Activated T-helper 2 cell treated with anti-CD3 and anti-CD28 coated beads, Interferon-gamma antibody, Interleukin-2, Interleukin-4, amounts not matched to agents 10 μg/mL and 5 μg/mL and 100 μg/mL, durations not matched to agents 14 hours and 24 hours and 36 hours (primary cell): Measurements from ENCODE around the gene HSPA1A. TPM values are rescaled to one million over a fixed set of nuclear protein-coding genes. Genes with fewer than 3 reads are reported as not detected.

Experiments used
- DNase-seq: peaks from one replicate; pipeline ENCODE4 v3.0.0; 2021; ENCODE audit warnings: low spot score
- H3K27ac Mint-ChIP-seq: one replicate; pipeline ENCODE4 v1.8.0; 2021; ENCODE audit warnings: mixed read lengths
- H3K27me3 Mint-ChIP-seq: one replicate; pipeline ENCODE4 v1.8.0; 2021; ENCODE audit warnings: low read depth, mixed read lengths
- H3K36me3 Mint-ChIP-seq: one replicate; pipeline ENCODE4 v1.8.0; 2021; ENCODE audit warnings: low read depth, mixed read lengths
- H3K4me1 Mint-ChIP-seq: one replicate; pipeline ENCODE4 v1.8.0; 2021; ENCODE audit warnings: low read depth, mixed read lengths
- H3K4me3 Mint-ChIP-seq: one replicate; pipeline ENCODE4 v1.8.0; 2021; ENCODE audit warnings: low read depth, mild to moderate bottlenecking, moderate library complexity, mixed read lengths
- H3K9me3 Mint-ChIP-seq: one replicate; pipeline ENCODE4 v1.8.0; 2021; ENCODE audit warnings: mixed read lengths
- intact Hi-C: fragments of 100-400 bp; cut with micrococcal nuclease; formaldehyde crosslinking; loops from one replicate; pipeline ENCODE4 v1.15.1; 2023
- total RNA-seq: library from RNA; stranded (reverse); gene quantifications from 2 replicates; pipeline ENCODE4 v1.2.3, GENCODE V29; 2022

Gene HSPA1A
- total RNA-seq, 1 donor from 2014 or later: 118 TPM

DNA sequence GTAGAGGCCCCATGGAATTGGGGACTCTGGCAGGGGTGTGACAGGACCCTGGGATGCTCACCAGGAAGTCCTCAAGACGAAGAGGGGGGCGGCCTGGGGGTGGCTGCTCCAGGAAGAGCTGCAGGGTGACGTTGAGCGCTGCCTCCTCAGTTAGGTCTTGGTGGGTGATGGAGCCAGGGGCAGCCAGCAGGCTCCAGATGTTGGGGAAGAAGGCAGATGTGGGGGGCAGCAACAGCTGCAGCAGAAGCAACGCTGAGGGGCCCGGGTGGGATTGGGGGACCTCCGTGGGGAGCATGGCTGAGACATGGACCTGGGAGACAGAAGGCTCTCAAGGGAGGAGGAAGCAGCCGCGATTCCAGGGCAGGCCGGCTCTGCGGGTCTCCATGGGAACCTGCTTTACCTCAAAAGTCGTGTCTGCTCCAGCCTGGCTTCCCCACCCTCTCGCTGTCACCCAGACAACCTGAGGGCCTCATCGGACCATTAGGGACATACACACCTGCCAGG lies 38.8 kb upstream of the HSPA1A start:
- peak overlapping the region; percentile 83 for H3K27ac Mint-ChIP-seq
- intact Hi-C loops: loop anchor here (2.0 kb wide), 1 partner anchor 38 kb away; no protein-coding TSS in a partner anchor
- H3K36me3 Mint-ChIP-seq: peaks cover 27% of the 10 kb centered on the region
- H3K4me1 Mint-ChIP-seq: peaks cover 24% of the 10 kb centered on the region
- H3K27me3 Mint-ChIP-seq: no peaks in the 10 kb centered on the region
- no peaks in the 10 kb centered on the region for H3K9me3 Mint-ChIP-seq
- no peak for DNase-seq
- peak overlapping the region; percentile 31 for H3K4me3 Mint-ChIP-seq

DNA sequence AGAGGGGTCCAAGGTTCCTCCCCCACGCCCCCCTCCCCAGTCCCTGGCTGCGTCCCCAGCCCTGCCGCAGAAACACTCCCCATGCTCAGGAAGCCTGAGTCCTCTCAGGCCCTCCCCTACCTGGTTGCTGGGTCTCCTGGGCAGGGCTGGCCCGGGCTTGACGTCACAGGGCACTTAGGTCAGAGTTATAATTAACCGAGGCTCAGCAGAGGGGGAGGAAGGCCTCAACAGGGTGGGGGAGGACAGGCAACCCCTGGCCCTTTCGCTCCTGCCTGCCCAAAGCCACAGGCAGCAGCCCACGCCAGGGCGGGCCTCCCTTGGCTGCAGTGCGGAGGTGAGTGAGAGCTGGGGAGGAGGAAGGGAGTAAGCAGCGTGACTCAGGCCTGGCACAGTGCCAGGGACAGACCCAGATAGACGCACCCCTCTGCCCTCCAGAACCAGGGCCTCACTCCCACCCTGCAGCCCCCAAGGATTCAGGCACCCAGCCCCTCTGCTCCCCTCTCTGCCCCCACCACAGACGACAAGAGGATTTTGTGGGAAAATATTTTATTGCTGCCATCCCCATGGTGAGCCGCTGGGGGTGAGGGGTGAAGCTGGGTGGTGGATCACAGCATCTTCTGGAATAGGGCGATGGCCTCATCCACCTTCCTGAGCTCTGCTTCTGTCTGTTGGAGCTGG lies 38.2 kb upstream of the HSPA1A start, which contains the start of gene VWA7:
Gene VWA7, minus strand, starts transcription at position 340 of the 678 bp plus-strand sequence. CDS start 549 bp downstream, outside the sequence.
- Mint-ChIP-seq H3K27ac (peak within 1 kb of the TSS; percentile 83), H3K36me3 (peaks cover 30% of the 10 kb centered on the region), H3K4me3 (peak within 1 kb of the TSS; percentile 31), H3K9me3 (no peaks in the 10 kb centered on the region), H3K27me3 (no peaks in the 10 kb centered on the region), H3K4me1 (peaks cover 23% of the 10 kb centered on the region)
- intact Hi-C loops: loop anchor here (2.0 kb wide), 1 partner anchor 38 kb away; no protein-coding TSS in a partner anchor
- peak; percentile 70 for DNase-seq

GRCh38 chr6:31777667-31778050 lies 37.7 kb upstream of the HSPA1A start:
- no peak for DNase-seq
- no peaks in the 10 kb centered on the region for H3K9me3 Mint-ChIP-seq
- peaks cover 23% of the 10 kb centered on the region for H3K4me1 Mint-ChIP-seq
- peaks cover 33% of the 10 kb centered on the region for H3K36me3 Mint-ChIP-seq
- intact Hi-C loops: loop anchor here (2.0 kb wide), 1 partner anchor 39 kb away; no protein-coding TSS in a partner anchor
- H3K27ac Mint-ChIP-seq: peak overlapping the region; percentile 83
- H3K27me3 Mint-ChIP-seq: no peaks in the 10 kb centered on the region
- peak overlapping the region; percentile 13 for H3K4me3 Mint-ChIP-seq

DNA sequence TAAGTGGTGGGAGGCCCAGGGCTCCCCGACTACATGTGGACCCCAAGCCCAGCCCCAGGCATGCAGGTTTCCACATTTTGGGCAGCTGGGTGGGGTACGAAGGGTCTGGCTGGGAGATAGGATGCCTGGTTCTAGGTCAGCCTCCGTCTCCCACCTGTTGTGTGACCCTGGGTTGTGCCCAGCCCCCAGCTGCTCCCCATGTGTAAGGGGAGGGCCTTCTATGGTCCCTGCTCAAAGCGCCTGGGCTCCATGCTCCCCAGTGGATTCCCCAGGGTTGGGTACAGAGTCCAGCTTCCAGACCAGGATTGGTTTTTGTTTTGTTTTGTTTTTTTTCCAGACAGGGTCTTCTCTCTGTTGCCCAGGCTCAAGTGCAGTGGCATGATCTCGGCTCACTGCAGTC lies 37.1 kb upstream of the HSPA1A start:
- H3K27ac Mint-ChIP-seq: no peak overlapping the region
- H3K9me3 Mint-ChIP-seq: no peaks in the 10 kb centered on the region
- H3K4me3 Mint-ChIP-seq: no peak overlapping the region
- peaks cover 19% of the 10 kb centered on the region for H3K4me1 Mint-ChIP-seq
- H3K36me3 Mint-ChIP-seq: peaks cover 38% of the 10 kb centered on the region
- DNase-seq: no peak
- no peaks in the 10 kb centered on the region for H3K27me3 Mint-ChIP-seq
- intact Hi-C loops: no loop called here

GRCh38 chr6:31778999-31779885 lies 36.1 kb upstream of the HSPA1A start:
- intact Hi-C loops: no loop called here
- no peaks in the 10 kb centered on the region for H3K9me3 Mint-ChIP-seq
- H3K27me3 Mint-ChIP-seq: no peaks in the 10 kb centered on the region
- DNase-seq: no peak
- H3K4me3 Mint-ChIP-seq: no peak overlapping the region
- H3K27ac Mint-ChIP-seq: no peak overlapping the region
- peaks cover 19% of the 10 kb centered on the region for H3K4me1 Mint-ChIP-seq
- peaks cover 43% of the 10 kb centered on the region for H3K36me3 Mint-ChIP-seq

GRCh38 chr6:31779908-31780307 lies 35.4 kb upstream of the HSPA1A start:
- Mint-ChIP-seq H3K27me3 (no peaks in the 10 kb centered on the region), H3K4me1 (peaks cover 19% of the 10 kb centered on the region), H3K9me3 (no peaks in the 10 kb centered on the region), H3K4me3 (no peak overlapping the region), H3K36me3 (peaks cover 49% of the 10 kb centered on the region), H3K27ac (no peak overlapping the region)
- intact Hi-C loops: no loop called here
- DNase-seq: no peak

DNA sequence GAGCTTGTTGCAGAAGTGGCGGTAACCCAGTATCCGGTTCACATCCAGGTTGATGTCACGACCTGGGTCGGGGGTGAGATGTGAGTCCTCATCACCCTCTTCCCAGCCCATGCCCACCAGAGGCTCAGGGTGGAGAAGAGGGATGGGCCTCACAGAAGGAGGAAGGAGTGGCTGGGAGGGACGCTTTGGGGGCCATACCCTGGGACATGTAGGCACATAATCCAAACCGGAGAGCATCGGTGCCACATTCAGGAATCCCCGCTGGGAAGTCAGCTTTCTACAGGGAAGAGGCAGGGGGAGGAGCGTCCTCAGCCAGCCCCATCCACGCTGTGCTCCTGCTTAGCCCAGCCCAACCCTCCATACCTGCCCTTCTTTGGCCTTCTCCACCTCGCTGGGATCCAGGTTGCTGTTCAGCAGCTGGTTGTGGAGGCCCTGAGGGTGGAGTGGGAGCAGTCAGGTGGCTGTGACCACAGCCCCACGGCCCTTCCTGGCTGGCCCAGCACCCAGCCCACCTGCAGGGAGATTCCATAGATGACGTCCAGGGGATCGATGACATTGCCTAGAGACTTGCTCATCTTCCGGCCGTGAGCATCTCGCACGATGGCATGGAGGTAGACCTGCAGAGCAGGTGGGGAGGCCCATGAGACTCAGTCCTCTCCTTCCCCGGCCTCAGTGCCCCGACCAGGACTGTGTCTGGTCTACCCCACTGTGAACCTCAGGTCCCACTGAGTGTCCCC lies 34.7 kb upstream of the HSPA1A start:
- Mint-ChIP-seq H3K4me3 (no peak overlapping the region), H3K36me3 (peaks cover 55% of the 10 kb centered on the region)

DNA sequence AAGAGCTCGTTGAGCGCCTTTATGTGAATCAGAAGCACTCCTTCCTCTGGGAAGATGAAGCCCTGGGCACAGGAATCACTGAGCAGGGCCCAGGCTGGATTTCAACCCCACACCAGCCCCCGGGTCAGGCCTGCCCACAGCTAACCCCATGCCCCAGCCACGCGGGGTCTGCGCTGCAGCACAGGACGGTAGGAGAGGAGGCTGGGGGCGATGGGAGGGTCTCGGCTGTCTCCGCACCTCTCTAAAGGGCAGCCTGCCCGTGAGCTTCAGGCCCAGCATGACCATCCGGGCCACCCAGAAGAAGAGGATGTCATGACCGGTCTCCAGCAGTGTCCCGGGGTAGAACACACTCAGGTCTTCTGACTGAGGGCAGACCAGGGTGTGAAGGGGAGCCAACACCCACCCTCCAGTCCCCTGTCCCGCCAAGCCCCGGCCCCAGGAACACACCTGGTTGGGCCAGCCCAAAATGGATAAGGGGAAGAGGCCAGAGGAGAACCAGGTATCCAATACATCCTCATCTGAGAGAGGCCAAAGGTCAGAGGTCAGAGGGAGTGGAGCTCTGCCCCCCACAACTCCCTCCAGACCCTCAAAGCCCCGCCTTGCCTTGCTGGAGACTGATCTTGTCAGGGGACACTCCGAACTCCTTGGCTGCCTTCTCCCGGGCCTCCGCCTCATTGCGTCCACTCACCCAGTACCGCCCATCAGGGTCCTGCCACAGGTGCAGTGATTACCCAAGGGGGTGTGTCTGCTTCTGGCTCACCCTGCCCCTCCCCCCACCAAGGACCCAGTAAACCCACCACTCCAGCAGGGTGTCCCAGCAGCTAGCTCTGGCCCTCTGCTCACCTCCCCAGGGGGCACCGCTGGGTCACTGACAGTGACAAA lies 33.9 kb upstream of the HSPA1A start:
- H3K9me3 Mint-ChIP-seq: no peaks in the 10 kb centered on the region
- no peaks in the 10 kb centered on the region for H3K27me3 Mint-ChIP-seq
- no peak overlapping the region for H3K27ac Mint-ChIP-seq
- H3K4me3 Mint-ChIP-seq: no peak overlapping the region
- no peak for DNase-seq
- H3K36me3 Mint-ChIP-seq: peaks cover 59% of the 10 kb centered on the region
- intact Hi-C loops: no loop called here
- peaks cover 8% of the 10 kb centered on the region for H3K4me1 Mint-ChIP-seq

More for the DNA sequence above, 34.7 kb upstream of the HSPA1A start:
- no peaks in the 10 kb centered on the region for H3K27me3 Mint-ChIP-seq
- intact Hi-C loops: no loop called here
- H3K4me1 Mint-ChIP-seq: peaks cover 13% of the 10 kb centered on the region
- H3K27ac Mint-ChIP-seq: no peak overlapping the region
- no peak for DNase-seq
- H3K9me3 Mint-ChIP-seq: no peaks in the 10 kb centered on the region

GRCh38 chr6:31782126-31782855 lies 33.1 kb upstream of the HSPA1A start:
- no peak overlapping the region for H3K27ac Mint-ChIP-seq
- intact Hi-C loops: no loop called here
- H3K36me3 Mint-ChIP-seq: peaks cover 60% of the 10 kb centered on the region
- H3K27me3 Mint-ChIP-seq: no peaks in the 10 kb centered on the region
- H3K4me1 Mint-ChIP-seq: peaks cover 3% of the 10 kb centered on the region
- H3K9me3 Mint-ChIP-seq: no peaks in the 10 kb centered on the region
- no peak for DNase-seq
- no peak overlapping the region for H3K4me3 Mint-ChIP-seq

DNA sequence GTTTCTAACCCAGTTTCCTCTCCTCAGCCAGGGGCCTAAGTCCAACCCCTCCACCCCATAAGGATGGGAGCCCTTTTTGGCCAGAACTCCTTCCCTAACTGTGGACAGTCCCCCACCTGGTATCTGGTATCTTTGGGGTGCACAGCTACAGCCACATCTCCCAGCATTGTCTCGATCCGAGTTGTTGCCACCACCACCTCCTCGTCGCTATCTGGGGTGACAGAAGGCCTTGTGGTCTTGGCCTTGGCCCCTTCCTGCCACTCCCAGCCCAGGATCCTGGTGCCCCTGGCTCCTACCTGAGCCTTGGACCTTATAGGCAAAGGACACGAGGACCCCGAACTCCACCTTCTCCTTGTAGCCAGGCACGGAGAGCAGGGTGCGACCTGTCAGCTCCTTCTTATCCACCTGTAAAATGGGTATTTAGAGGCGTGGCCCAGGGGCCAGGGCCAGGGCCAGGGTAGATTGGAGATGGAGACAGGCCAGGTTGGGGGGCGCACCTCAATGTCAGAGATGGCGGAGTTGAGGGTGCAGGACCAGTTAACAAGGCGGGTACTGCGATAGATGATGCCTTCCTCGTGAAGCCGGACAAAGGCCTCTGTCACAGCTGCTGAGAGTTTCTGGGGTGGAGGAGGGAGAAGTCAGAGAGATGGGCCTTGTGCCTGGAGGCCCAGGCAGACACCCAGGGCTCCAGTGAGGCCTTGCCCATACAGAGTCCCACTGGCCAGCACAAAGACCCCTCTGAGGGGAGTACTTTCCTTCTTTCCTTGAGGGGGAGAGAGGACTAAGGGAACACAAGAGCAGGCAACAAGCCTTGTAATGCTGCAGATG lies 31.0 kb upstream of the HSPA1A start:
- H3K4me3 Mint-ChIP-seq: no peak overlapping the region
- no peak for DNase-seq
- H3K4me1 Mint-ChIP-seq: peaks cover 2% of the 10 kb centered on the region
- peaks cover 52% of the 10 kb centered on the region for H3K36me3 Mint-ChIP-seq
- no peaks in the 10 kb centered on the region for H3K27me3 Mint-ChIP-seq
- no peaks in the 10 kb centered on the region for H3K9me3 Mint-ChIP-seq
- no peak overlapping the region for H3K27ac Mint-ChIP-seq
- intact Hi-C loops: no loop called here

- Mint-ChIP-seq H3K27me3 (no peaks in the 10 kb centered on the region), H3K4me1 (peaks cover 3% of the 10 kb centered on the region), H3K4me3 (no peak overlapping the region), H3K9me3 (no peaks in the 10 kb centered on the region), H3K27ac (no peak overlapping the region), H3K36me3 (peaks cover 51% of the 10 kb centered on the region)
- intact Hi-C loops: no loop called here
- DNase-seq: no peak
Measured at GRCh38 chr6:31785475-31785874, 29.9 kb upstream of the HSPA1A start.
